Lower lobe of right lung (tissue), 2 donors: ENCODE results near the gene ARL8A. TPM values are rescaled to one million over a fixed set of nuclear protein-coding genes. Genes with fewer than 3 reads are reported as not detected.
A peak's percentile ranks its signal among the peaks of the same experiment; 100 is the strongest.

Source experiments
- ATAC-seq, 2 donors: fragments of 200-7000 bp; cut with Tn5 transposase; one replicate each; pipeline ENCODE4 v1.9.1; 2020 to 2022; ENCODE audit warnings: mild to moderate bottlenecking in 2 of 2, moderate library complexity in 2 of 2
- DNase-seq: peaks from one replicate; pipeline ENCODE4 v3.0.0-alpha.2; 2020
- H3K27ac ChIP-seq: fragments of 200-600 bp; one replicate; pipeline ENCODE4 v1.8.0; 2022
- H3K27me3 ChIP-seq: fragments of 200-600 bp; one replicate; pipeline ENCODE4 v1.8.0; 2022; ENCODE audit warnings: low read depth
- H3K36me3 ChIP-seq: fragments of 200-600 bp; one replicate; pipeline ENCODE4 v1.8.0; 2022; ENCODE audit warnings: mild to moderate bottlenecking
- H3K4me1 ChIP-seq: fragments of 200-600 bp; one replicate; pipeline ENCODE4 v1.8.0; 2022
- H3K4me3 ChIP-seq: fragments of 200-600 bp; one replicate; pipeline ENCODE4 v1.8.0; 2022; ENCODE audit warnings: mild to moderate bottlenecking
- H3K9me3 ChIP-seq: fragments of 200-600 bp; one replicate; pipeline ENCODE4 v1.8.0; 2022
- intact Hi-C: fragments of 100-400 bp; cut with DNase I; formaldehyde crosslinking; loops from one replicate; pipeline ENCODE4 v1.11.0; 2022
- total RNA-seq: library from RNA; stranded (reverse); fragmentation: NEBNext Ultra II Directional; extraction: Animal tissue kit (Norgen Biotek cat#: 25700); gene quantifications from one replicate; pipeline ENCODE4 v1.2.1, GENCODE V29; 2021
- TF ChIP-seq, protein P1 (sequence below): fragments of 200-600 bp; IDR thresholded peaks from one replicate; pipeline ENCODE4 v1.8.0; 2022; ENCODE audit warnings: antibody characterized with exemption, mild to moderate bottlenecking
- donor health status: DM: no; HTN: yes; CAD: no; lungs with severe emphysema.

Gene ARL8A
- total RNA-seq, 1 donor from 2014 or later, result 98.0 TPM

DNA sequence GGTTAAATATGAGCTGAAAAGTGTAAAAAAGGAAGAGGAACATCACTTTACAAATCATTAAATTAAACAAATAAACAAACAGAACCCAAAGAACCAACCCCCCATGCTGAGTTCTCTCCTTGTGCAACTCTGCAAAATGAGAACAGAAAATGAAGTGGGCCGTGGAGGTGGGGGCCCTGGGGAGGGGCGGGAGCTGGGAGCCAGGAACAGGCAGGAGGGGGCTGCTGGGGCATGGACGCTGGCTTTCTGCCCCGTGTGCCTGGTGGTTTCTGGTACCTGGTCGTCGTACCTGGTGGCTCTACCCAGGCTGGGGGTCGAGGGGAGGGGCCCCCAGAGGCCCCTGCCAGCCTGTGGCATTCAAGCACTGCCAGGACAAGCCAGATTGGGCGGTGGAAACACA is 11.0 kb downstream of the ARL8A start:
- ATAC-seq (no peak), DNase-seq (no peak)
- Histone ChIP-seq H3K9me3 (no peaks in the 10 kb centered on the region), H3K4me3 (no peak overlapping the region), H3K36me3 (peaks cover 60% of the 10 kb centered on the region), H3K27me3 (no peaks in the 10 kb centered on the region), H3K27ac (peak overlapping the region; percentile 56), H3K4me1 (peaks cover 39% of the 10 kb centered on the region)
- TF ChIP-seq, protein P1, sequence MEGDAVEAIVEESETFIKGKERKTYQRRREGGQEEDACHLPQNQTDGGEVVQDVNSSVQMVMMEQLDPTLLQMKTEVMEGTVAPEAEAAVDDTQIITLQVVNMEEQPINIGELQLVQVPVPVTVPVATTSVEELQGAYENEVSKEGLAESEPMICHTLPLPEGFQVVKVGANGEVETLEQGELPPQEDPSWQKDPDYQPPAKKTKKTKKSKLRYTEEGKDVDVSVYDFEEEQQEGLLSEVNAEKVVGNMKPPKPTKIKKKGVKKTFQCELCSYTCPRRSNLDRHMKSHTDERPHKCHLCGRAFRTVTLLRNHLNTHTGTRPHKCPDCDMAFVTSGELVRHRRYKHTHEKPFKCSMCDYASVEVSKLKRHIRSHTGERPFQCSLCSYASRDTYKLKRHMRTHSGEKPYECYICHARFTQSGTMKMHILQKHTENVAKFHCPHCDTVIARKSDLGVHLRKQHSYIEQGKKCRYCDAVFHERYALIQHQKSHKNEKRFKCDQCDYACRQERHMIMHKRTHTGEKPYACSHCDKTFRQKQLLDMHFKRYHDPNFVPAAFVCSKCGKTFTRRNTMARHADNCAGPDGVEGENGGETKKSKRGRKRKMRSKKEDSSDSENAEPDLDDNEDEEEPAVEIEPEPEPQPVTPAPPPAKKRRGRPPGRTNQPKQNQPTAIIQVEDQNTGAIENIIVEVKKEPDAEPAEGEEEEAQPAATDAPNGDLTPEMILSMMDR, result no peak
- intact Hi-C loops, result no loop called here

- H3K4me1 ChIP-seq, result peaks cover 39% of the 10 kb centered on the region
- peak overlapping the region; percentile 21 for H3K4me3 ChIP-seq
- H3K9me3 ChIP-seq, result no peaks in the 10 kb centered on the region
- H3K27me3 ChIP-seq, result no peaks in the 10 kb centered on the region
- ATAC-seq (peak; percentile 14 to 29), DNase-seq (no peak)
- TF ChIP-seq, protein P1, result no peak
- intact Hi-C loops, result no loop called here
- H3K36me3 ChIP-seq, result peaks cover 55% of the 10 kb centered on the region
- H3K27ac ChIP-seq, result peak overlapping the region; percentile 87
These were observed 11.5 kb downstream of the ARL8A start for GRCh38 chr1:202133001-202133400.

DNA sequence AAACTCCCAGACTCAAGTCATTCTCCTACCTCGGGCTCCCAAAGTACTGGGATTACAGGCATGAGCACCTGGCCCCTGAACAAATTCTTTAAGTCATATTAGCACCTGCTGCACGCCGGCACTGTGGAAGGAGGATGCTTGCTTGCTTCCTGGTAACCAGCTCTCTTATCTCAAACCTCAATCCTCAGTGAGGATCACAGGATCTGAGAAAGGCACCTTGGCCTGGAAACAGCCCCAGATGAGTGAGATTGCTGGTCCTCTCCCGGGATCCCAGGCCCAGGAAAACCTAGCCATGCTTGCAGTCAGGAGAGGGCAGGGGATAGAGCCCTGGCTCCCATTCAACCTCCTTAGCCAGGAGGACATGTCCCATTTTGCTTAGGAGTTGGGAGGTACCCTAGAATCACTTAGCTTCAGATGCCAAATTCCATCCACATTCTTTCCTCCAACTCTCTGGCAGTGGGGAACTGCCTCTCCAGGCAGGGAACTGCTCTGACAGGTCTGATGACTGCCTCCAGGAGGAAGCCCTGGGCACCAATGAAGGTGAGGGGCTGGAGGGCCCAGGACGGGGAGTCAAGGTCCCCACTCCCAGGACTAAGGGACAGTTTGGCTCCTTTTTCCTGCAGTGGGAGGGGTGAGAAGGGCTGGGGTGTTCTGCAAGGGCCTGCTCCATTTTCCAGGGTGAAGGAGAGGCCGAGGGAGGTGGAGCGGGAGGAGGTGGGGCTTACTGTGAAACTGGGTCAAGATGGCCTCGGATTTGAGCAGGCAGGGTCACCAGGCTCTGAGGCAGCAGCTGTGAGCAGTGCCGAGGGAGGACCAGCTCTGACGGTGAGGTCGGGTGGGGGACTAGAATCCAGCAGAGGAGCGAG is 12.3 kb downstream of the ARL8A start:
- DNase-seq (peak; percentile 76), ATAC-seq (peak; percentile 81 to 83)
- Histone ChIP-seq H3K27me3 (no peaks in the 10 kb centered on the region), H3K9me3 (no peaks in the 10 kb centered on the region), H3K4me3 (peak overlapping the region; percentile 21), H3K27ac (peak overlapping the region; percentile 87), H3K4me1 (peaks cover 39% of the 10 kb centered on the region), H3K36me3 (peaks cover 47% of the 10 kb centered on the region)
- intact Hi-C loops, result no loop called here
- TF ChIP-seq, protein P1, result no peak

- Histone ChIP-seq H3K36me3 (peaks cover 35% of the 10 kb centered on the region), H3K4me1 (peaks cover 39% of the 10 kb centered on the region), H3K27me3 (no peaks in the 10 kb centered on the region), H3K4me3 (no peak overlapping the region), H3K27ac (peak overlapping the region; percentile 87), H3K9me3 (no peaks in the 10 kb centered on the region)
- DNase-seq, result no peak
- TF ChIP-seq, protein P1, result no peak
- no peak for ATAC-seq
- intact Hi-C loops, result no loop called here
These were observed 13.6 kb downstream of the ARL8A start for GRCh38 chr1:202130816-202131522.

GRCh38 chr1:202130297-202130721 is 14.2 kb downstream of the ARL8A start:
- ATAC-seq, result no peak
- DNase-seq, result no peak
- intact Hi-C loops, result no loop called here
- TF ChIP-seq, protein P1, result no peak
- H3K27me3 ChIP-seq, result no peaks in the 10 kb centered on the region
- no peak overlapping the region for H3K4me3 ChIP-seq
- peaks cover 28% of the 10 kb centered on the region for H3K36me3 ChIP-seq
- peak overlapping the region; percentile 53 for H3K27ac ChIP-seq
- peaks cover 39% of the 10 kb centered on the region for H3K4me1 ChIP-seq
- no peaks in the 10 kb centered on the region for H3K9me3 ChIP-seq
